ENCODE data around the gene SMOC2.
"Not testable (repeated sequence)": the region's sequence is repeated elsewhere in the genome, so short reads cannot be mapped to it uniquely, and the experiment has no call there.

The SMOC2 gene

GRCh38 chr6:168606722-168607121, 165.7 kb downstream of the SMOC2 start:
- no peak for DNase-seq (ENCODE audit: low read depth)

- no peak for DNase-seq (ENCODE audit: low read depth)
These were observed 166.5 kb downstream of the SMOC2 start for GRCh38 chr6:168607272-168608112.

GRCh38 chr6:168608113-168608400, 167.1 kb downstream of the SMOC2 start:
- DNase-seq (ENCODE audit: low read depth), result no peak

GRCh38 chr6:168609026-168609685, 168.2 kb downstream of the SMOC2 start:
- no peak for DNase-seq (ENCODE audit: low read depth)

- DNase-seq (ENCODE audit: low read depth), result no peak
These were observed 169.0 kb downstream of the SMOC2 start for GRCh38 chr6:168609914-168610490.

- DNase-seq (ENCODE audit: low read depth), result not testable (repeated sequence)
These were observed 170.0 kb downstream of the SMOC2 start for GRCh38 chr6:168610966-168611365.

- no peak for DNase-seq (ENCODE audit: low read depth)
These were observed 170.7 kb downstream of the SMOC2 start for GRCh38 chr6:168611691-168612090.

- no peak for DNase-seq (ENCODE audit: low read depth)
These were observed 171.6 kb downstream of the SMOC2 start for GRCh38 chr6:168612586-168612985.

- no peak for DNase-seq (ENCODE audit: low read depth)
These were observed 174.9 kb downstream of the SMOC2 start for GRCh38 chr6:168615837-168616236.

- no peak for DNase-seq (ENCODE audit: low read depth)
These were observed 176.1 kb downstream of the SMOC2 start for GRCh38 chr6:168616816-168617765.

GRCh38 chr6:168618546-168619315, 177.7 kb downstream of the SMOC2 start:
- DNase-seq (ENCODE audit: low read depth), result no peak

- DNase-seq (ENCODE audit: low read depth), result no peak
These were observed 178.8 kb downstream of the SMOC2 start for GRCh38 chr6:168619560-168620314.

GRCh38 chr6:168620578-168620977, 179.6 kb downstream of the SMOC2 start:
- DNase-seq (ENCODE audit: low read depth), result no peak

GRCh38 chr6:168623736-168624135, 182.8 kb downstream of the SMOC2 start:
- no peak for DNase-seq (ENCODE audit: low read depth)

- DNase-seq (ENCODE audit: low read depth), result no peak
These were observed 183.6 kb downstream of the SMOC2 start for GRCh38 chr6:168624540-168624939.

- DNase-seq (ENCODE audit: low read depth), result no peak
These were observed 184.0 kb downstream of the SMOC2 start for GRCh38 chr6:168624948-168625347.

GRCh38 chr6:168625602-168626001, 184.6 kb downstream of the SMOC2 start:
- no peak for DNase-seq (ENCODE audit: low read depth)

GRCh38 chr6:168626046-168626602, 185.1 kb downstream of the SMOC2 start:
- DNase-seq (ENCODE audit: low read depth), result no peak

GRCh38 chr6:168627506-168628175, 186.7 kb downstream of the SMOC2 start:
- no peak for DNase-seq (ENCODE audit: low read depth)

- no peak for DNase-seq (ENCODE audit: low read depth)
These were observed 187.2 kb downstream of the SMOC2 start for GRCh38 chr6:168628176-168628553.

All from EH (cell line).